K562 (cell line): ENCODE data around the gene PPCDC. TPM values are rescaled to one million over a fixed set of nuclear protein-coding genes. Genes with fewer than 3 reads are reported as not detected.

Source experiments
- ARID3A ChIP-seq: IDR thresholded peaks from 2 replicates; pipeline ENCODE4 v1.6.1; 2012; ENCODE audit warnings: low read depth, low read length, improper control_type of control experiment, borderline replicate concordance
- CHAMP1 ChIP-seq: fragments of 450-650 bp; IDR thresholded peaks from 2 replicates; pipeline ENCODE4 v1.6.1; 2016; ENCODE audit warnings: mild to moderate bottlenecking
- ETV5 ChIP-seq: sonication (generic); formaldehyde crosslinking; IDR thresholded peaks from 2 replicates; pipeline ENCODE4 v1.4.0; 2020; ENCODE audit warnings: low read depth, mild to moderate bottlenecking, missing genetic modification reagents
- FIP1L1 ChIP-seq: fragments of 200-400 bp; formaldehyde crosslinking; IDR thresholded peaks from 2 replicates; pipeline ENCODE4 v1.6.1; 2018; ENCODE audit warnings: mild to moderate bottlenecking, low read depth, low read length; ENCODE audit not compliant: poor library complexity, severe bottlenecking
- HMBOX1 ChIP-seq: sonication (generic); IDR thresholded peaks from 2 replicates; pipeline ENCODE4 v1.6.1; 2016
- HMG20B ChIP-seq: fragments of 250-450 bp; sonication (Bioruptor Pico); IDR thresholded peaks from 2 replicates; pipeline ENCODE4 v1.5.0; 2021; ENCODE audit warnings: mild to moderate bottlenecking
- IRF2 ChIP-seq: sonication (generic); formaldehyde crosslinking; IDR thresholded peaks from 2 replicates; pipeline ENCODE4 v1.8.1; 2022; ENCODE audit warnings: mild to moderate bottlenecking, missing genetic modification reagents
- NELFE ChIP-seq: IDR thresholded peaks from 2 replicates; pipeline ENCODE4 v1.6.1; 2011; ENCODE audit warnings: mild to moderate bottlenecking; ENCODE audit not compliant: insufficient read depth, insufficient read length
- RERE ChIP-seq: sonication (generic); formaldehyde crosslinking; IDR thresholded peaks from 2 replicates; pipeline ENCODE4 v1.8.0; 2023; ENCODE audit warnings: missing genetic modification reagents, mild to moderate bottlenecking, borderline replicate concordance
- RNF2 ChIP-seq: sonication (generic); IDR thresholded peaks from 2 replicates; pipeline ENCODE4 v1.6.1; 2016
- TSC22D4 ChIP-seq: fragments of 450-650 bp; IDR thresholded peaks from 2 replicates; pipeline ENCODE4 v1.6.1; 2016; ENCODE audit warnings: missing genetic modification characterization, missing biosample characterization, control low read depth
- ZBTB9 ChIP-seq: fragments of 450-650 bp; formaldehyde crosslinking; IDR thresholded peaks from 2 replicates; pipeline ENCODE4 v1.4.0; 2020; ENCODE audit warnings: mild to moderate bottlenecking, moderate library complexity
- polyA plus RNA-seq, 8 experiments: library from polyadenylated mRNA; depleted of rRNA in 4 of 8; stranded (reverse) in 5 of 8; unstranded in 3 of 8; fragments of >200 nt; fragmentation: Nextera tagmentation in 2 of 8; fragmentation: Illumina TruSeq in 1 of 8; extraction: Ambion mirVana in 2 of 8; extraction: Trizol in 1 of 8; gene quantifications; 2 replicates each; pipeline versions ENCODE4 v1.2.1 to v1.2.3, GENCODE V29; 2011 to 2014; ENCODE audit warnings: inconsistent platforms in 1 of 8, missing spikeins in 1 of 8
- total RNA-seq, 7 experiments: library from RNA; depleted of rRNA in 6 of 7; stranded (reverse); fragments of >200 nt in 6 of 7; fragmentation: Illumina TruSeq in 2 of 7; extraction: Trizol in 2 of 7; gene quantifications; 2 replicates each; pipeline versions ENCODE4 v1.2.1 to v1.2.3, GENCODE V29; 2011 to 2021; ENCODE audit warnings: low replicate concordance in 1 of 7

PPCDC gene
- total and polyA plus RNA-seq, 9 of the 15 experiments (the other 6 are each of a cell fraction or from before 2014, with no cell fraction given), result 10.9 to 53.6 (median 16.7) TPM

GRCh38 chr15:75042730-75043508, 19.5 kb downstream of the PPCDC start (continued):
- TF ChIP-seq ARID3A (no peak), RNF2 (no peak), HMBOX1 (no peak), ETV5 (CRISPR knock-in tag) (no peak), ZBTB9 (CRISPR knock-in tag) (peak; percentile 29; the same call in 1 of the 2 replicates), HMG20B (CRISPR knock-in tag) (no peak), CHAMP1 (no peak), FIP1L1 (no peak), NELFE (no peak), IRF2 (CRISPR knock-in tag) (no peak), TSC22D4 (tag) (no peak), RERE (CRISPR knock-in tag) (no peak)
